ENCODE measurements around the gene RASD2.

DNA sequence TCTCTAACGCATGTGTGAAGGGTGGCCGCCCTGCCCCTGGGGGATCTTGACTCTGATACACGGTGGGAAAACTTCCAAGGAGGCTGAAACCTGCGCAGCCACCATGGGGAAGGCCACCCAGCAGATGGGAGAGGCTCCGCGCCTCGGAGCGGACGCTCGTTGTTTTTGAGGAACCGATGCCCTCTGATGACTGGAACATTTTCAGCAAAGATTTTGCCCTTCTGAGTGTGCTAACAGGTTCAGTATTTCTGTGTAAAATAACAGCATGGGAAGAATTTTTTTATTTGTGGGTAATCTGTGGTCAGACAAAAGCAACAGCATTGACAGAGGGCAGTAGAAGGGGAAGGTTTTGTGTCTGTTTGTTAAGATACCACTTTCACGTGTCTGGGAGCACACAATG is 59.8 kb downstream of the RASD2 start:
- no peak for TF ChIP-seq CREB1 (IDR thresholded peaks at IDR 0.05; ENCODE audit: low read depth)
- TF ChIP-seq, protein P1, sequence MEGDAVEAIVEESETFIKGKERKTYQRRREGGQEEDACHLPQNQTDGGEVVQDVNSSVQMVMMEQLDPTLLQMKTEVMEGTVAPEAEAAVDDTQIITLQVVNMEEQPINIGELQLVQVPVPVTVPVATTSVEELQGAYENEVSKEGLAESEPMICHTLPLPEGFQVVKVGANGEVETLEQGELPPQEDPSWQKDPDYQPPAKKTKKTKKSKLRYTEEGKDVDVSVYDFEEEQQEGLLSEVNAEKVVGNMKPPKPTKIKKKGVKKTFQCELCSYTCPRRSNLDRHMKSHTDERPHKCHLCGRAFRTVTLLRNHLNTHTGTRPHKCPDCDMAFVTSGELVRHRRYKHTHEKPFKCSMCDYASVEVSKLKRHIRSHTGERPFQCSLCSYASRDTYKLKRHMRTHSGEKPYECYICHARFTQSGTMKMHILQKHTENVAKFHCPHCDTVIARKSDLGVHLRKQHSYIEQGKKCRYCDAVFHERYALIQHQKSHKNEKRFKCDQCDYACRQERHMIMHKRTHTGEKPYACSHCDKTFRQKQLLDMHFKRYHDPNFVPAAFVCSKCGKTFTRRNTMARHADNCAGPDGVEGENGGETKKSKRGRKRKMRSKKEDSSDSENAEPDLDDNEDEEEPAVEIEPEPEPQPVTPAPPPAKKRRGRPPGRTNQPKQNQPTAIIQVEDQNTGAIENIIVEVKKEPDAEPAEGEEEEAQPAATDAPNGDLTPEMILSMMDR (IDR thresholded peaks at IDR 0.05 in 2 of 3, conservative IDR thresholded peaks at IDR 0.05 in 1 of 3; ENCODE audit: control insufficient read depth in 2 of 3, extremely low read depth in 1 of 3, insufficient read depth in 1 of 3, low read depth in 3 of 3, low read length in 3 of 3) = no peak
- no peak for TF ChIP-seq SPI1 (IDR thresholded peaks at IDR 0.05; ENCODE audit: borderline replicate concordance, insufficient read depth, low read depth, low read length)
- TF ChIP-seq SUPT20H (IDR thresholded peaks at IDR 0.05; ENCODE audit: borderline replicate concordance, control insufficient read depth, low read depth, low read length) = no peak

Data from GM12878 (cell line).